Amniotic epithelial cell (primary cell): ENCODE measurements around the gene CSAD.
"Not testable (repeated sequence)": the region's sequence is repeated elsewhere in the genome, so short reads cannot be mapped to it uniquely, and the experiment has no call there.

Experiments
- DNase-seq: peaks from one replicate; pipeline ENCODE4 v3.0.0-alpha.2; 2010; ENCODE audit warnings: low read depth

The CSAD gene

DNA sequence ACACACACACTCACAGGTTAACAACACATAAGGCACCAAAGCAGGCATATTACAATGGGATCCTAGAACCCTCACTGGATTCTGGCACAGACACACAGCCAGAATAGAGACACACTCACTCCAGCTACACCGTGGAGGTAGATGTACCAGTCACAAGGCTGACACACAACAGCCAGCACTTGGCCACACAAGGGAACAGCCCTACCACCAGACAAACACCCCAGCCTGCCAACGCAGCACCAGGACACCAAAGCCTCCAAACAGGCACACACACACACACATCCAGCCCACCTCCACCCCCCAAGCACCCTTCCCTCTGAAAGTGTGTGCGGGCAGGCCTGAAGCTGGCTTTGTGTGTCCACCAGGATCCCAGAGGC, 37.2 kb upstream of the CSAD start:
- no peak for DNase-seq

DNA sequence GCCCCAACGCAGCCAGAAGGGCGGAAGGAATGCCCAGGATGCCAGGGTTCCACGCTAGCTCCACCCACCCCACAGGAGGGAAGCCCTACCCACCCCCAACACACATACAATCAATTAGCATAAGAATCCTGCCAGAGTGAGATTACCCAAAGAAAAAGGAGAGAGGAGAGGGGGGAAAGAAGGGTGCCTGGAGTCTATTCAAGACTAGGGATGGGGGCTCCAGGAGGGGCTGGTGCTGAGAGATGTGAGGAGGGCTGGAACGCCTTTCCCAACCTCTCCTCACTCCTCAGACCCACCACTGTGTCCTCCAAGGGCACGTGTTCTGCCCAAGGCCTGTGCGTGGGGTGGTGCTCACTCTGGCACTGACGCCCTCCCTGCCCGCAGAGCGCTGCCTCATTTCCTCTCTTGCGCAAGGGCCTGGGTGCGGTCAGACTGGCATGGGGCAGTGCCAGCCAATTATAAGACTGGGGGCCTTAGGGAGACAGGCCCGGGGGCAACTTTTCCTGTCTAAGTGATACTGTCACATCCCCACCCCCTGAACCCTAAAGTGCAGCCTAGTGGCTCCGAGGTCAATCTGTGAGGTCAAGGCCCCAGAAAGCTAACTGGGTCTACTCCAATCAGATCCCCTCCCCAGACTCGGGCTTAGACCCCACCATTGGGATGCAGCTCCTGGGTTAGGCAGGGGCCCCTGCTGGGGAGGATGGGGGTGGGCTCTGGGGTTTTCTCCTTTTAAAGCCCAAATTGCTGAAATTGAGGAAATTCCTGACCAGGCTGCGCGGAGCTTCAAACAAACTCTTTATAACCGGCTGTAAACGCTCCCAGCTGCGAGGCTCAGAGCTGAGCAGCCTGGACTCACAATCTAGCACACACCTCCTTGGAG, 36.6 kb upstream of the CSAD start:
- DNase-seq = peak; percentile 50

DNA sequence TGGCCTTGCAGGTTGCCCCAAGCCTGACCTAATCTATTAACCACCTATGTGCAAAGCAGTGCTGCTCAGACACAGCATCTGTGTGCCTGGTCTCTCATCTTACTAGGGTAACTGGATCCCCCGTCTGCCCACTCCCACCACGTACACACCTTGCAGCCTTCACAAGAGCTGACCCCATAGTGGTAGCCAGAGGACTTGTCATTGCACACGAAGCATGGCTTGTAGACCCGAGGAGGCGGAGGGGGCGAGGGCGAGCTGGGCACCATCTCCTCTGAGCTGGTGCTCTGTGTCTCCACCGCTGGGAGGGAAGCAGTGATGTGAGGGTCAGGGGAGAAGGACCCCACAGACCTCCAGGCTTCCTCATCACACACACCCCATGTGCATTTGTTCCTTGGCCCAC, 34.8 kb upstream of the CSAD start:
- no peak for DNase-seq

DNA sequence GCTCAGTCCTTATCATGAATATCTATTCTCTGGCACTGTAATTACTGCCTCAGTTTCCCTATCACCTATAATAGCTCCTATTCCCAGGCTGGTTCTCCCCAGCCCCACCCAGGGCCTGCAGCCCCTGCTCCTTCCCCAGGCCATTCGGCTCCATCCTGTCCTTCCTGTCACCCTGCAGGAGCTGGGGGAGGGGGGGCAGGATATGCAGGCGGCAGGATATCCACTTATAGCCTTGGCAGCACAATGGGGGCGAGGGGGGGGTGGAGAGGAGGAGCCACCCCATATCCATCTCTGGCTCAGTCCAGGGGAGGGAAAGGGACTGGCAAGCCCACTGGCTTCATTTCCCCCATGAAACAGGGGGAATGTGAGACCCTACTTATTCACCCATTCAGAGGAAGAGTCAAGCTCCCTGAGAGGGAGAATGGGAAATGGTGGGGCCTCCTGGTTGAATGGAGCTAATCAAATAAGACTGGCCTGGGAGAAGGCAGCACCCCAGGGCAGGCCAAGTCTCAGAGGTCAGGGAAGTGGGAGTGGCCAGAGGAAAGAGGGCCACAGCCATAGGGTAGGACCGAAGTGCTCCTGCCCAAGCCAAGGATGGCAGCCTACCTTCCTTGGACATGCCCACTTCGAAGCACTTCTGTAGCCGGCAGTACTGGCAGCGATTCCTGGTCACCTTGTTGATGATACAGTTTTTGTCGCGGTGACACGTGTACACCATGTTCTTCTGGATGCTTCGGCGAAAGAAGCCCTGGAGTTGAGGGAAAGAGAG, 34.1 kb upstream of the CSAD start:
- no peak for DNase-seq

DNA sequence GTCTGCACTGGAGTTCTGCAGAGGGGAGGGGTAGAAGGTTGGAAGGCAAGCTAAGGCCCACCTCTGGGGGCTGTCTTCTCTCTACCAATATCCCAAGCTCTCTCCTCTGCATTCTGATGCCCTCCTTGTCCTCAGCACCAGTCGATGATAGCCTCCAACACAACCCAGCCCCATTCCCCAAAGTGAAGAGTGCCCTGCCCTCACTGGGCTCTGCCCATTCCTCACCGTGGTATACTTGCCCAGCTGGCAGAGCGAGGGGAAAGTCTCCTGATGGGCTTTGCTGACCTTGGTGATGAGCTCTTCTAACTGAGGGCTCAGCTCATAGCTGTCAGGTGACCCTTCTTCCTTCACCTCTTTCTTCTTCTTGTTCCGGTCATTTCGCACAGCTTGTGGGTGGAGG, 33.5 kb upstream of the CSAD start:
- no peak for DNase-seq

DNA sequence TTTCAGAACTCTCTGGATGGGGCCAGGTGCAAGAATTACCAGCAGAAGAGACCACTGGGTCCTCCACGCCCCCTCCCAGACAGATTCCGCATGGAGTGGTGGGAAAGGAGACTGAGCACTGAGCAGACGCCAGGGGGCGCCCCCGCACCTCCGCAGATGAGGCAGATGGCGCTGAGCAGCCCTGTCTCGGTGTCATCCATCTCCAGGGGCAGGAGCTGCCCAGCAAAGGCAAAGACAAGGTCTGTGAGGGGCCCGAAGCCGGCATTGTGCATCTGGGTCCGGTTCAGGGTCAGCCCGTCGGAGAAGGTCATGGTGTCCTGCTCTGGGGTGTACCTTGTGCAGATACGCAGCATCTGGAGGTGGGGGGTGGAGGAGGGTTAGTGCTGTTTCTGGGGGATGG, 32.6 kb upstream of the CSAD start:
- DNase-seq = peak; percentile 55

DNA sequence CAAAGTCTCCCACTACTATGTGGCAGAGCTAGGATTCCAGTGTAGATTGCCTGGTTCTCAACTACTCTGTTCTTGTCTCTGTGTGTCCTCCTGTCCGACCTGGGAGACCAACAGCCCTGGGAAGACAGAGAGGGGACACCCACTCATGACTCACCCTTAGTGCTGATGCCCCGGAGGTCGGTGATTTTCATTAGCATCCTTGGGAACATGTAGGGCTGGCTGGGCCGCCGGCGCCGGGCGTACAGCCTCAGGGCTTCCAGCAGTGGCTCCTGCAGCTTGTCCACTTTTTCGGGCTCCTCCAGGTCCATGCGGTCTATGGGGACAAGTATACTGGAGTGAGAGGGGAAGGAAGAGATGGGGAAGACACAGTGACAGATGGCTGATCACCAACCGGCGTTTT, 32.2 kb upstream of the CSAD start:
- DNase-seq = no peak

DNA sequence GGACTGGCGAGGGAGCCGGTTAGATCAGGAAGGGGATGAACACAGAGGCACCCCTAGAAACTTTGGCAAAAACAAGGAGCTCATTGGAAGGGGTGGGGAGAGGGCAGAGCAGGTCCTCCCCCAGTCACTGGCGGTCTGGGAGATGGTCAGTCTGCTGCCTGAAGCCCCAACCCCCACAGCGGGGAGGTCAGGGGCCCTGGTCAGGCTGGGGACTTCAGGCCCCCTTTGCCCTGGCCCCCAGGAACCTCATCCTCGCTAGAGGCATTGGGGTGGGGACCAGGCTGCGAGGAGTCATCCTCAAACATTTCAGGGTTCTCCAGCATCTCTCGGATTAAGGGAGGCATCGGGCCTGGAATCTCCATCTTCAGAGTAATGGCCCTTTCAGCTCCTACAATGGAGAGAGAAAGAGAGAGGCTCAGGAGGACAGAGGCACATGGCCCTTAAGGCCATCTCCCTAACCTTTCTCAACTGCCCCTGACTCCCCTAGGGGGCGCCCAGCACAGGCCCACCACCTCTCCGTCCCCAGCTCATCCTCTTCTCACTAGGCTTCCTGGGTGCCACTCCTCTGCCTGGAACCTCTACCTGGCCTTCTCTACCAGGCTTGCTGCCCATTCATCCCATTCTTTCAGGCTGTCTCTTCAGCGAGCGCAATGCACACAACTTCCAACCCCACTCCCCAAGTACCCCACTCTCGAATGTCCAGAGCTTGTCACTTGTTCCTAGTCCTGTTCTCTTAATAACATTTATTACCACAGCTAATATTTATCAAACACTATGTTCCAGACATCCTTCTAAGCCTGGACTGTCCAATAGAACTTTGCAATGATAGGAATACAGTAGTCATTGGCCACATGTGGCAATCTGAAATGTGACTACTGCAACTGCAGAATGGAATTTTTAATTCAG, 31.0 kb upstream of the CSAD start:
- no peak for DNase-seq

DNA sequence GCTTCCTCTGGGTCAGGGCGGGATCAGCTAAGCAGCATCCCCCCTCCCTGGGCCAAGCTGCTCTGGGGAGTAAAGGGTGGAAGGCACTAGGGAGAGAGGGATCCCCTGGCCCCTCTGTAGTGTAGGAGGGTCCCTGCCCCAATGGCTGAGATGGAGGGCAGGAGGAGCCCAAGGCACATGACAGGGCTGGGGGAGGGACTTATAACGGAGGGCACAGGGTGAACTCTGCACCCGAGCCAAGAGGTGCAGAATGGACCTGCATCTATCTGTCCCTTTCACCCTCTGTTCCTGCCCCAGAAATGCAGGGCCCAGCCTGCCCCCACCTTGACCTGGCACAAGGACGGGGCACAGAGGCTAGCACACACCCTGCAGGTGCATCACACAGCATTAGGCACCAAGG, 30.1 kb upstream of the CSAD start:
- no peak for DNase-seq

DNA sequence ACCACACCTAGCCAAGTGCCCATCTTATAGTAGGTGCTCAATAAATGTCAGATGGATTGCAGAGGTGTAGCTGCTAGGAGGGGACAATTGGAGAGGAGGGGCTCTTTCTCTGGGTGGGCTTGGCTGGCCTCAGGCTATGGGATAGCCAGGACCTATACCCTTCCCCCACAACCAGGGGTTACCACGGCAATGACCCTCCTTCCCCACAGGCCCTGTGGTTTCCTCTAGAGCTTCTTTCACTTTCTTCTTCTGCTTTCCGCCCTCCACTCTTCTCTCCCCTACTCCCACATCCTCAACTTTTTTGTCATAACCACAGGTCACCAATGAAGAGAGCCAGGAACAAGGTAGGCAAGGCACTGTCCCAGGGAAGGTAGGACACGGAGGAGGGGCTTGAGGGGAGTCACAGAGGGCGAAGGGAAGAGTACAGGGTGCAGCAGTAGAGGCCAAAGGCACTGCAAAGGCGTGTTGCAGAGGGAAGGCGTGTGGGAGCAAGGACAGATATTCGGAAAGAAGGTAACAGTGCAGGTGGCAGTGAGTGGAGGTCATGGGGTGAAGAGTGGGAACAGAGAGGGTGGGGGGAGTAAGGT, 28.2 kb upstream of the CSAD start:
- no peak for DNase-seq

DNA sequence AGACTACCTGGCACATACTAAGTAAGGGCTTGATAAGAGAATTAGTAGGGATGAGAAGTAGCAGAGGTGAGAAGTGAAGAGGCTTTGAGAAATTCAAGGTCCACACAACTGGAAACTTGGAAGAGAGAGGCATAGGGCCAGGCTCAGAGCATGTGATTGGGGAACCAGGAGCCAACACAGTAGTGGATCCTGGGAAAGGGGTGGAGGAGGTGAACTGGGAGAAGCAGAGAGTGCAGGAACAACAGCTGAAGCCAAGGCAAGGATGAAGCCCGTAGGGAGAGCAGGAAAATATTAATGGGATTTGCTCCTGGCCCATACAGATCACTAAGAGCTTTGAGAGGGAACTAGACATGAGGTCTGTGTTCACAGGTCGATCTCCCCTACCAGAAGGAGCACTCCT, 27.7 kb upstream of the CSAD start:
- DNase-seq = no peak

DNA sequence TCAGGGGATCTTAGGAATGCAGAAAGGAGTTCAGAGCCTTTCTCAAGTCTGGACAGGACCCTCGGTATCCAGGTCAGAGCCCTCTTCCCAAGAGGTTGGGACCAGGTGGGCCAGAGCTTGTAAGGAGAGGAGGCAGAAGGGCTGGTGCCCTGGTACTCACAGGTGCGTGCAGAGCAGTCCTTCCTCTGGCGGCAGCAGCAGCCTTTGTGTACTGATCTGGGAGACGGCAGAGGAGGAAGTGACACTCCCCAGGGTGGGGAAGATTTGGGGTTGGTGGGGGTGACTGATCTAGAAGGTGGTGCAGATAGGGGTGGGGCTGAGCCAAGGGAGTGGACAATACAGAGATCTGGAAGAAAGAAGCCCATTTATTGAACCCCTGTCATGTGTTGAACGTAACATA, 26.3 kb upstream of the CSAD start, which contains the start of gene ITGB7:
Gene ITGB7, minus strand, starts transcription at position 210 of the 400 bp plus-strand sequence. CDS start 6,808 bp downstream, outside the sequence.
- DNase-seq = no peak

DNA sequence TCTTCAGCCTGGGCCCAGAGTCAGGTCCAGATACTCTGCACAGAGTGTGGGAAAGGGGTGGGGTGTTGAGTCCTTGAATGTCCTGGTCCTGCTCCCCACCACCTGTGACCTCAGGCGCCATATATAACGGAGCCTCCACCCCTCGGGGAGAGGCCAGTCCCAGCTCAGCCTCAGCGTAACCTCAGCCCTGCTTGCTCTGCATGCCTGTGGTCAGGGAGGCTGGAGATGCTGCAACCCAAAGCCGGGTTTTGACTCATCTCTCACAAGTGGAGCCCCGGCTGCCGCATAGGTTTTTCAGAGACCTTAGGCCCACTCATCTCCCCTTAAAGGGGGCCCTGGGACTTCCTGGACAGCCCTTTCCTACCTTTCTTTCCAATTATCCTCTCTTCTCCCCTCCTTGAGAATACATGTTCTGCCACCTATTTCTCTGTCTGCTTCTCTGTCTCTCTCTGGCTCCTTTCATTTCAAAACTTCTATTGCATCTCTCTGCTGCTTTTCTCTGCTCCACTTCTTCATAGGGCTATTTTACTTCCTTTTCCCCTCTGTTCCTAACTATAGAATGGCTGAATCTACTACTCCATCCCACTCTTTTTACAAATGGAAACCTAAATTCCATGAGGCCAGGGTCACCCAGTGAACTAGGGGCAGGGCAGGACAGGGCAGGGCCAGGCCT, 25.2 kb upstream of the CSAD start:
- peak; percentile 91 for DNase-seq

DNA sequence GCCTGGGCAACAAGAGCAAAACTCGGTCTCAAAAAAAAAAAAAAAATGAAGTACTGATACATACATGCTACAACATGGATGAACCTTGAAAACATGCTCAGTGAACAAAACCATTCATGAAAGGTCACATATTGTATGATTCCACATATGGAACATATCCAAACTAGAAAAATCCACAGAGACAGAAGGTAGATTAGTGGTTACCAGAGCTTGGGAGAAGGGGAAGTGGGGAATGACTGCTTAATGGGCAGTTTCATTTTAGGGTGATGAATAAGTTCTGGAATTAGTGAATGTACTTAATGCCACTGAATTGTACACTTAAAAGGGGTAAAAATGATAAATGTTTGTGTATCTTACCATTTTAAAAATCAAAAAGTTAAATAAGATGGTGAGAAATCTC, 23.6 kb upstream of the CSAD start:
- no peak for DNase-seq

DNA sequence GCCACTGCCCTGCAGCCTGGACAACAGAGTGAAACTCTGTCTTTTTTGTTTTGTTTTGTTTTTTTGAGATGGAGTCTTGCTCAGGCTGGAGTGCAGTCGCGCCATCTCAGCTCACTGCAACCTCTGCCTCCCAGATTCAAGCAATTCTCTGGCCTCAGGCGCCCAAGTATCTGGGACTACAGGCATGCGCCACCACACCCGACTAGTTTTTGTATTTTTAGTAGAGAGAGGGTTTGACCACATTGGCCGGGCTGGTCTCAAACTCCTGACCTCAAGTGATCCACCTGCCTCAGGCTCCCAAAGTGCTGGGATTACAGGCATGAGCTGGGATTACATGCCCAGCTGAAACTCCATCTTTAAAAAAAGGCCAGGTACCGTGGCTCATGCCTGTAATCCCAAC, 21.6 kb upstream of the CSAD start:
- DNase-seq = not testable (repeated sequence)

DNA sequence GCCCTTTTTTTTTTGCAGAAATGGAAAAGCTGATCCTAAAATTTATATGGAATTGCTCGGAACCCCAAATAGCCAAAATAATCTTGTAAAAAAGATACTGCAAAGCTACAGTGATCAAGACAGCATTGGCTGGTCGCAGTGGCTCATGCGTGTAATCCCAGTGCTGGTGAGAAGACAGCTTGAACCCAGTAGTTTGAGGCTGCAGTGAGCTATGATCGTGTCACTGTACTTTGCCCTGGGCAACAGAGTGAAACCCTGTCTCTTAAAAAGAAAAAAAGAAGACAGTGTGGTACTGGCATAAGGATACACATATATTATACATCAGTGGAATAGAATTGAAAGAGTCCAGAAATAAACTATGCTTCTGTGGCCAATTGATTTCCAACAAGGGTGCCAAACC, 20.9 kb upstream of the CSAD start:
- no peak for DNase-seq

DNA sequence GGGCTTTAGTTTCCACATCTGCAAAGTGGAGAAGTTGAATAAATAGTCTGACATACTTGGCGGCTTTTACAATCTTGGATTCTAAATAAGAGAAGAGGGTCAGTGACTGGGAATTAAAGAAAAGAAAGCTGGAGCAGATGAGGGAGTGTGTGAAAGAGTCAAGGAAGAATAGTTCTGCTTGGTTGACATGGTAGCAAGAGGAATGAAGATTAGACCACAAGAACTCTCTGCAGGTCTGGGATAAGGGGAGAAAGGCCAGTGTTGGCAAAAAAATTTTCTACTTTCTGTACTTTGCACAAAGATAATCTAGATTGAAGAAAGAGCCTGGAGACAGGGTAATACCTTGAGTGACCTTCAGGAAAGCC, 20.4 kb upstream of the CSAD start:
- DNase-seq = peak; percentile 67

DNA sequence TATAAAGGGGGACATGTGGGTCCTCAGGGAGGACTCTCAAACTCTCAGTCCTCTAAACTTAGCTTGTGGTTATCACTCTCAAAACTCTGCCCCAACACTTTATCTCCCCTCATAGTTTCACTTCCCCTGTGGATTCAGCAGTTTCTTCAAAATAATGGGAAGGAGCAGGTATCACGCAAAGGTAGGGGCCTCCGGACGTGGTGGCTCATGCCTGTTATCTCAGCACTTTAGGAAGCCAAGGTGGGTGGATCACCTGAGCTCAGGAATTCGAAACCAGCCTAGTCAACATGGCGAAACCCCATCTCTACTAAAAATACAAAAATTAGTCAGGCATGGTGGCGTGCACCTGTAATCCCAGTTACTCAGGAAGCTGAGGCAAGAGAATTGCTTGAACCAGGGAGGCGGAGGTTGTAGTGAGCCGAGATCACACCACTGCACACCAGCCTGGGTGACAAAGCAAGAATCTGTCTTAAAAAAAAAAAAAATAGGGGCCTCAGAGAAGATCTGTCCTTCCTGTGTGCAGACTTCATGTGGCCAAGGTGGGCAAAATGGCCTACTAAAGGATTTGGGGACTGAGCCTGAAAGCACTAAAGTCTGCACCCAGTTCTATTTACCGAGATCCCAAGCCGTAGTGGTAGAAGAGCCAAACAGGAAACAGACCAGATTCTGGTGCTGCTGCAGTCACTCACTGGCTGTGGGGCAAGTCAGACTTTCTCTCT, 19.9 kb upstream of the CSAD start:
- no peak for DNase-seq

DNA sequence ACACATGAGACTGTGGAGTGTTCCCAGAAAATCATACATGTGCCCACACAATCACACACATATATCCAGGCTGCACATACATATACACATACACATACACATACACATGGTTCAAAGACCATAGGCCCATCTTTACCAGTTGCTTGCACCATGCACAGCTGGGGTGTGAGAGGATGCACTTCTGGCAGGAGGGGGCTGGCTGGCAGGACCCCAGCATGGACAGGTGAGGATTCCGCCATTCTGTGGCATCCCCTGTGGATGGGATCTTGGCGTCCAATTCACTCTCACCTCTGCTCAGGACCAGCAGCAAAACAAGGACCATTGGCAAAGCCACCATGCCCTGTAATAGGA, 19.4 kb upstream of the CSAD start:
- DNase-seq = no peak

DNA sequence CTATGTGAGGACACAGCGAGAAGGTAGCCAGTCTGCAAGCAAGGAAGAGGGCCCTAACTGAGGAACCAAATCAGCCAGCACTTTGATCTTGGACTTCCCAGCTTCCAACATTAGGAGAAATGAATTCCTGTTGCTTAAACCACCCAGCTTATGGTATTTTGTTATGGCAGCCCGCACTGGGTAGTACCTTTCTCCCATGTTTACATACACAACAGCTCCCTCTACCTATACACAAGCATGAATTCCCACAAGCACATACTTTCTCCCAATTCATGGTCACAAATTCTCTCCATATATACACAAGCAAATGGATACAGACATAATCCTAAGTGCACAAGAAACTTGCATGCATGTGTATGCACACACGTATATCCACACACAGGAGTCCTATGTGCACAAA, 19.0 kb upstream of the CSAD start:
- DNase-seq = no peak
